HepG2 (cell line): ENCODE results near the gene SLC2A13. TPM values are rescaled to one million over a fixed set of nuclear protein-coding genes. Genes with fewer than 3 reads are reported as not detected.

Experiments
- ATAD3A ChIP-seq: sonication (generic); formaldehyde crosslinking; IDR thresholded peaks from 2 replicates; pipeline ENCODE4 v1.4.0; 2020; ENCODE audit warnings: missing genetic modification reagents
- CENPBD1 ChIP-seq: sonication (generic); formaldehyde crosslinking; IDR thresholded peaks from 2 replicates; pipeline ENCODE4 v1.8.0; 2022; ENCODE audit warnings: missing genetic modification reagents, low read depth, mild to moderate bottlenecking, borderline replicate concordance
- DBP ChIP-seq: sonication (generic); formaldehyde crosslinking; IDR thresholded peaks from 2 replicates; pipeline ENCODE4 v1.4.0; 2020; ENCODE audit warnings: missing genetic modification reagents; ENCODE audit errors: not compliant biosample characterization
- HES4 ChIP-seq: sonication (generic); formaldehyde crosslinking; IDR thresholded peaks from 2 replicates; pipeline ENCODE4 v1.9.0; 2021; ENCODE audit warnings: mild to moderate bottlenecking, missing genetic modification reagents, borderline replicate concordance
- HNF1A ChIP-seq, 2 experiments: sonication (generic) in 1 of 2; formaldehyde crosslinking in 1 of 2; IDR thresholded peaks; 2 replicates each; pipeline versions ENCODE4 v1.4.0 to v1.6.1; 2016 to 2020; ENCODE audit warnings: borderline replicate concordance in 1 of 2, low read depth in 1 of 2, mild to moderate bottlenecking in 1 of 2, missing genetic modification reagents in 1 of 2
- MLX ChIP-seq: IDR thresholded peaks from 2 replicates; pipeline ENCODE4 v1.6.1; 2016
- NBN ChIP-seq: fragments of 450-650 bp; conservative IDR thresholded peaks from 2 replicates; pipeline ENCODE4 v1.6.1; 2017
- POGK ChIP-seq: sonication (generic); formaldehyde crosslinking; conservative IDR thresholded peaks from 2 replicates; pipeline ENCODE4 v1.8.0; 2022; ENCODE audit warnings: mild to moderate bottlenecking, moderate library complexity, missing genetic modification reagents
- RCOR2 ChIP-seq: IDR thresholded peaks from 2 replicates; pipeline ENCODE4 v1.6.1; 2016; ENCODE audit warnings: missing biosample characterization, missing genetic modification reagents
- ZIK1 ChIP-seq: sonication (generic); formaldehyde crosslinking; IDR thresholded peaks from 2 replicates; pipeline ENCODE4 v1.5.0; 2020; ENCODE audit warnings: mild to moderate bottlenecking, low read depth, missing genetic modification reagents, borderline replicate concordance
- ZNF230 ChIP-seq: sonication (generic); formaldehyde crosslinking; IDR thresholded peaks from 2 replicates; pipeline ENCODE4 v1.4.0; 2020; ENCODE audit warnings: mild to moderate bottlenecking, missing genetic modification reagents
- ZNF276 ChIP-seq: sonication (generic); formaldehyde crosslinking; IDR thresholded peaks from 2 replicates; pipeline ENCODE4 v1.4.0; 2020; ENCODE audit warnings: mild to moderate bottlenecking, low read depth, missing genetic modification reagents
- ZNF331 ChIP-seq: sonication (generic); formaldehyde crosslinking; IDR thresholded peaks from 2 replicates; pipeline ENCODE4 v1.4.0; 2020; ENCODE audit warnings: missing genetic modification reagents
- ZNF362 ChIP-seq: sonication (generic); formaldehyde crosslinking; IDR thresholded peaks from 2 replicates; pipeline ENCODE4 v1.4.0; 2020; ENCODE audit warnings: missing genetic modification reagents, mild to moderate bottlenecking, borderline replicate concordance
- ZNF530 ChIP-seq: sonication (generic); formaldehyde crosslinking; IDR thresholded peaks from 2 replicates; pipeline ENCODE4 v1.5.0; 2020; ENCODE audit warnings: low read depth, mild to moderate bottlenecking, missing genetic modification reagents
- ZNF546 ChIP-seq: sonication (generic); formaldehyde crosslinking; conservative IDR thresholded peaks from 2 replicates; pipeline ENCODE4 v1.8.1; 2023; ENCODE audit warnings: mild to moderate bottlenecking, missing genetic modification reagents
- ZNF777 ChIP-seq: sonication (generic); formaldehyde crosslinking; IDR thresholded peaks from 2 replicates; pipeline ENCODE4 v1.4.0; 2020; ENCODE audit warnings: missing genetic modification reagents
- polyA plus RNA-seq, 8 experiments: library from polyadenylated mRNA; depleted of rRNA in 3 of 8; stranded (reverse) in 7 of 8; unstranded in 1 of 8; fragments of >200 nt; fragmentation: Illumina TruSeq in 4 of 8; extraction: Trizol in 4 of 8; gene quantifications; 2 replicates each; pipeline versions ENCODE4 v1.2.1 to v1.2.3, GENCODE V29; 2011 to 2016; ENCODE audit warnings: low read depth in 4 of 8, missing spikeins in 1 of 8, mixed read lengths in 1 of 8; ENCODE audit not compliant: insufficient read depth in 1 of 8
- total RNA-seq, 5 experiments: library from RNA; depleted of rRNA; stranded (reverse); fragments of >200 nt; fragmentation: Illumina TruSeq; extraction: Trizol; gene quantifications; 2 replicates each; pipeline ENCODE4 v1.2.3, GENCODE V29; 2016; ENCODE audit warnings: low read depth in 1 of 5

Gene SLC2A13
- total and polyA plus RNA-seq, 2 of the 13 experiments (the other 11 are each of a cell fraction or from before 2014, with no cell fraction given) = 5.5 to 6.0 TPM

- TF ChIP-seq ZNF362 (CRISPR knock-in tag) (no peak), ZNF331 (CRISPR knock-in tag) (no peak; the same call in 1 of the 2 replicates), NBN (no peak), ZIK1 (no peak), ZNF230 (0 out of 2 replicates have a peak, but pooled peaks have one; percentile 54), CENPBD1 (CRISPR knock-in tag) (no peak), ZNF276 (CRISPR knock-in tag) (peak; percentile 31; the same call in 1 of the 2 replicates), HNF1A (IDR thresholded peaks at IDR 0.05; ENCODE audit: low read depth) (no peak), HNF1A (CRISPR knock-in tag; IDR thresholded peaks at IDR 0.05; ENCODE audit: borderline replicate concordance) (peak; percentile 53; the same call in 1 of the 2 replicates), MLX (CRISPR knock-in tag) (no peak), HES4 (0 out of 2 replicates have a peak, but pooled peaks have one; percentile 56), ZNF546 (CRISPR knock-in tag) (no peak), DBP (CRISPR knock-in tag) (no peak), ATAD3A (no peak), ZNF530 (CRISPR knock-in tag) (no peak), POGK (CRISPR knock-in tag) (no peak), ZNF777 (CRISPR knock-in tag) (peak; percentile 96), RCOR2 (no peak)
These were observed at the start of gene SLC2A13 (continued) for GRCh38 chr12:40105515-40106201.
